HL-60 (cell line): ENCODE data around the gene MTHFD2L.

ENCODE experiments used
- DNase-seq, 2 experiments: peaks; one replicate each; pipeline ENCODE4 v3.0.0-alpha.2; 2010 to 2020; ENCODE audit warnings: low read depth in 1 of 2, low spot score in 1 of 2
- H3K27ac ChIP-seq: fragments of 250-450 bp; sonication (Bioruptor Pico); replicated peaks from 2 replicates; pipeline ENCODE4 v1.5.1; 2020; ENCODE audit warnings: mild to moderate bottlenecking, moderate library complexity
- H3K27me3 ChIP-seq: fragments of 250-450 bp; sonication (Bioruptor Pico); 2 replicates; pipeline ENCODE4 v1.5.1; 2021; ENCODE audit warnings: mild to moderate bottlenecking, moderate library complexity; ENCODE audit not compliant: insufficient read depth, poor library complexity, severe bottlenecking
- H3K4me3 ChIP-seq: replicated peaks from 2 replicates; pipeline ENCODE4 v1.5.1; 2011; ENCODE audit warnings: mild to moderate bottlenecking, control low read depth, low read length; ENCODE audit not compliant: insufficient read depth
- GABPA ChIP-seq: IDR thresholded peaks from 2 replicates; pipeline ENCODE4 v1.6.1; 2012; ENCODE audit warnings: low read depth
- POLR2AphosphoS5 ChIP-seq: IDR thresholded peaks from 2 replicates; pipeline ENCODE4 v1.6.1; 2012; ENCODE audit warnings: low read depth
- SPI1 ChIP-seq: IDR thresholded peaks from 2 replicates; pipeline ENCODE4 v1.6.1; 2012; ENCODE audit warnings: low read depth, mild to moderate bottlenecking, borderline replicate concordance
- TF ChIP-seq, protein P1 (sequence below): IDR thresholded peaks from one replicate; pipeline ENCODE4 v1.5.1; 2011; ENCODE audit warnings: low read length, control low read depth, inconsistent platforms; ENCODE audit not compliant: insufficient read depth
- TF ChIP-seq, protein P2 (sequence below): IDR thresholded peaks from 2 replicates; pipeline ENCODE4 v1.6.1; 2012; ENCODE audit warnings: low read depth; ENCODE audit not compliant: insufficient replicate concordance

The MTHFD2L gene

DNA sequence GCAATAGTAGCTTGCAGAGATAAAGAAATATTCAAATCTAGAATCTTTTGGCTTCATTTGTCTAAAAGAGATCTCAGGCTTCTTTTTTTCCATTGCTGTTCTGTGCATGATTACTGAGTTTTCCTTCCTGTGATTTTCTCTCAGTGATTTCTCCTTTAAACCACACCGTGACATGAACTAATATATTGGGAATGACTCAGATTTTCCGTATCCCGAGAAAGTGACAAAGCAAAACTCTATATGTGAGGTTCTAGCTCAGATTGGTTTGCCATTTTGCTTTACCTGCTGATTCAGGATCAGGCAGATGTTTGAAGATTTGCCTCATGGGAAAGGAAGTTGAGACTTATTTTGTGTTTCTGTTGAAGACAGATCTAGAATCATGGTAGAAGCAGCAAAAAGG lies 59.4 kb downstream of the MTHFD2L start:
- no peak overlapping the region for H3K4me3 ChIP-seq
- H3K27ac ChIP-seq = no peak overlapping the region
- DNase-seq = no peak
- TF ChIP-seq, protein P1, sequence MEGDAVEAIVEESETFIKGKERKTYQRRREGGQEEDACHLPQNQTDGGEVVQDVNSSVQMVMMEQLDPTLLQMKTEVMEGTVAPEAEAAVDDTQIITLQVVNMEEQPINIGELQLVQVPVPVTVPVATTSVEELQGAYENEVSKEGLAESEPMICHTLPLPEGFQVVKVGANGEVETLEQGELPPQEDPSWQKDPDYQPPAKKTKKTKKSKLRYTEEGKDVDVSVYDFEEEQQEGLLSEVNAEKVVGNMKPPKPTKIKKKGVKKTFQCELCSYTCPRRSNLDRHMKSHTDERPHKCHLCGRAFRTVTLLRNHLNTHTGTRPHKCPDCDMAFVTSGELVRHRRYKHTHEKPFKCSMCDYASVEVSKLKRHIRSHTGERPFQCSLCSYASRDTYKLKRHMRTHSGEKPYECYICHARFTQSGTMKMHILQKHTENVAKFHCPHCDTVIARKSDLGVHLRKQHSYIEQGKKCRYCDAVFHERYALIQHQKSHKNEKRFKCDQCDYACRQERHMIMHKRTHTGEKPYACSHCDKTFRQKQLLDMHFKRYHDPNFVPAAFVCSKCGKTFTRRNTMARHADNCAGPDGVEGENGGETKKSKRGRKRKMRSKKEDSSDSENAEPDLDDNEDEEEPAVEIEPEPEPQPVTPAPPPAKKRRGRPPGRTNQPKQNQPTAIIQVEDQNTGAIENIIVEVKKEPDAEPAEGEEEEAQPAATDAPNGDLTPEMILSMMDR = no peak
- TF ChIP-seq POLR2AphosphoS5 = no peak
- TF ChIP-seq, protein P2, sequence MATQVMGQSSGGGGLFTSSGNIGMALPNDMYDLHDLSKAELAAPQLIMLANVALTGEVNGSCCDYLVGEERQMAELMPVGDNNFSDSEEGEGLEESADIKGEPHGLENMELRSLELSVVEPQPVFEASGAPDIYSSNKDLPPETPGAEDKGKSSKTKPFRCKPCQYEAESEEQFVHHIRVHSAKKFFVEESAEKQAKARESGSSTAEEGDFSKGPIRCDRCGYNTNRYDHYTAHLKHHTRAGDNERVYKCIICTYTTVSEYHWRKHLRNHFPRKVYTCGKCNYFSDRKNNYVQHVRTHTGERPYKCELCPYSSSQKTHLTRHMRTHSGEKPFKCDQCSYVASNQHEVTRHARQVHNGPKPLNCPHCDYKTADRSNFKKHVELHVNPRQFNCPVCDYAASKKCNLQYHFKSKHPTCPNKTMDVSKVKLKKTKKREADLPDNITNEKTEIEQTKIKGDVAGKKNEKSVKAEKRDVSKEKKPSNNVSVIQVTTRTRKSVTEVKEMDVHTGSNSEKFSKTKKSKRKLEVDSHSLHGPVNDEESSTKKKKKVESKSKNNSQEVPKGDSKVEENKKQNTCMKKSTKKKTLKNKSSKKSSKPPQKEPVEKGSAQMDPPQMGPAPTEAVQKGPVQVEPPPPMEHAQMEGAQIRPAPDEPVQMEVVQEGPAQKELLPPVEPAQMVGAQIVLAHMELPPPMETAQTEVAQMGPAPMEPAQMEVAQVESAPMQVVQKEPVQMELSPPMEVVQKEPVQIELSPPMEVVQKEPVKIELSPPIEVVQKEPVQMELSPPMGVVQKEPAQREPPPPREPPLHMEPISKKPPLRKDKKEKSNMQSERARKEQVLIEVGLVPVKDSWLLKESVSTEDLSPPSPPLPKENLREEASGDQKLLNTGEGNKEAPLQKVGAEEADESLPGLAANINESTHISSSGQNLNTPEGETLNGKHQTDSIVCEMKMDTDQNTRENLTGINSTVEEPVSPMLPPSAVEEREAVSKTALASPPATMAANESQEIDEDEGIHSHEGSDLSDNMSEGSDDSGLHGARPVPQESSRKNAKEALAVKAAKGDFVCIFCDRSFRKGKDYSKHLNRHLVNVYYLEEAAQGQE = no peak
- TF ChIP-seq GABPA = no peak
- no peak for TF ChIP-seq SPI1
- H3K27me3 ChIP-seq = no peaks in the 10 kb centered on the region

DNA sequence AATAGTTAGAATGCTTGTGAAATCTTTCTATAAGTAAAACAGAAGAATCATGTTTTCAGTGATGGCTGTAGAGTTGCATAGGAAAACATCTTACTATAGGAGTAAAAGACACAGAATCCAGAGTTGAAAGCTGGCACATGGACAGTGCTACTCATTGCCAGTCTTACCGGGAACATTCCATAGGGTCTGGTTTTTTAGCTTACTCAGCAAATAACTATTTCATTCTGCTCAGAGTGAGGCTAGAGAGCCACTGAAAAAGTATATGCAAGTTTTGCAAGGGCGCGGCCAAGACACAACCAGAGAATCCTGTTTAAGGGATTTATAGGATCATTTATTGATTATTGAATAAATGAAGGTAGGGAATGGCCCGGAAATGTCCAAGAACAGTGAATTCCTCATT lies 60.3 kb downstream of the MTHFD2L start:
- H3K27ac ChIP-seq = no peak overlapping the region
- TF ChIP-seq SPI1 (no peak), GABPA (no peak), POLR2AphosphoS5 (no peak)
- TF ChIP-seq, protein P2 = no peak
- TF ChIP-seq, protein P1 = no peak
- no peak for DNase-seq
- H3K27me3 ChIP-seq = no peaks in the 10 kb centered on the region
- no peak overlapping the region for H3K4me3 ChIP-seq

DNA sequence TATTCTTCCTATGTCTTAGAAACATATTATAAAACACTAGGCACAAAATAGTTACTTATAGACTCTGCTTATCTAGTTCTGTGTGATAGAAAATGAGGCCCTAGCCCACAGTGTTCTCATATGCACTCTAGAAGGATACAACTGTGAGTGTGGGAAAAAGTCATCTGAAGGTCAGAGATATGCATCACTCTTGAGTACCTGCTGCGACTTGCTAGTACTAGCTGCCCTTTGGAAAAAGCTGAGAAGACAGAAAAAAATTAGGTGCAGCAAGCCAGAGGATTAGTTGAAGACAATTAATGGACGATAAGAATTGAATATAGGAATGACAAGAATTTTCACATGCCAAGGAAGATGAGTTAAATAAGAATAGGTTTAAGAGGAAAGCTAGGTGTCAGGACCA lies 61.3 kb downstream of the MTHFD2L start:
- DNase-seq = no peak
- TF ChIP-seq GABPA = no peak
- TF ChIP-seq POLR2AphosphoS5 = no peak
- no peak for TF ChIP-seq SPI1
- TF ChIP-seq, protein P2 = no peak
- TF ChIP-seq, protein P1 = no peak
- Histone ChIP-seq H3K27me3 (no peaks in the 10 kb centered on the region), H3K4me3 (no peak overlapping the region), H3K27ac (no peak overlapping the region)
